GM12864 (cell line): ENCODE data around the gene PRR19.

Source experiments
- DNase-seq: peaks from one replicate; pipeline ENCODE4 v3.0.0-alpha.2; 2011; ENCODE audit warnings: low read depth
- H3K4me3 ChIP-seq: 2 replicates; pipeline ENCODE4 v1.5.1; 2011; ENCODE audit warnings: mild to moderate bottlenecking, low read depth, low read length, control low read depth
- TF ChIP-seq, protein P1 (sequence below): IDR thresholded peaks from 2 replicates; pipeline ENCODE4 v1.5.1; 2011; ENCODE audit warnings: low read depth, mild to moderate bottlenecking, moderate library complexity, low read length, control low read depth, inconsistent platforms; ENCODE audit errors: missing control alignments

PRR19 gene

GRCh38 chr19:42303876-42304275, 1.9 kb downstream of the PRR19 start:
- no peak for DNase-seq
- TF ChIP-seq, protein P1, sequence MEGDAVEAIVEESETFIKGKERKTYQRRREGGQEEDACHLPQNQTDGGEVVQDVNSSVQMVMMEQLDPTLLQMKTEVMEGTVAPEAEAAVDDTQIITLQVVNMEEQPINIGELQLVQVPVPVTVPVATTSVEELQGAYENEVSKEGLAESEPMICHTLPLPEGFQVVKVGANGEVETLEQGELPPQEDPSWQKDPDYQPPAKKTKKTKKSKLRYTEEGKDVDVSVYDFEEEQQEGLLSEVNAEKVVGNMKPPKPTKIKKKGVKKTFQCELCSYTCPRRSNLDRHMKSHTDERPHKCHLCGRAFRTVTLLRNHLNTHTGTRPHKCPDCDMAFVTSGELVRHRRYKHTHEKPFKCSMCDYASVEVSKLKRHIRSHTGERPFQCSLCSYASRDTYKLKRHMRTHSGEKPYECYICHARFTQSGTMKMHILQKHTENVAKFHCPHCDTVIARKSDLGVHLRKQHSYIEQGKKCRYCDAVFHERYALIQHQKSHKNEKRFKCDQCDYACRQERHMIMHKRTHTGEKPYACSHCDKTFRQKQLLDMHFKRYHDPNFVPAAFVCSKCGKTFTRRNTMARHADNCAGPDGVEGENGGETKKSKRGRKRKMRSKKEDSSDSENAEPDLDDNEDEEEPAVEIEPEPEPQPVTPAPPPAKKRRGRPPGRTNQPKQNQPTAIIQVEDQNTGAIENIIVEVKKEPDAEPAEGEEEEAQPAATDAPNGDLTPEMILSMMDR = no peak
- H3K4me3 ChIP-seq = no peak overlapping the region

- H3K4me3 ChIP-seq = no peak overlapping the region
- TF ChIP-seq, protein P1 = no peak
- no peak for DNase-seq
Observed at GRCh38 chr19:42306646-42307045, 4.7 kb downstream of the PRR19 start.

DNA sequence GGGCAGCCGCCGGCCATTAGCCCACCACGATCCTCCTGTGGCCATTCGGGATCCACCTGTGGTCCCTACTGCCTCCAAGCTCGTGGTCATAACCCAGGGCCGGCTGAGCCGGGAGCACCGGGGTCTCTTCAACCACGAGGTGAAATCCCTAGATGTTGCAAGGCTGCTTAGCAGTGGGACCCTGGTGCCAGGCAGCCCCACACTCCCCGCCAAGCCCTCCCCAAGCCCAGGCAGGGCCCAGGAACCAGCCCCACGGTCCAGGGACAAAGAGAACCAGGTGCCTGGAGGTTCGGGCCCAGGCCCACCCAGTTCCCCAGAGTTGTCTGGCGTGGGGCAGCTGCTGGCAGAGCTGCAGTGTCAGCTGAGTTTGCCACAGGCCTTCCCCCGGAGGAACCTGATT, 7.8 kb downstream of the PRR19 start:
- no peak for DNase-seq
- TF ChIP-seq, protein P1 = no peak
- H3K4me3 ChIP-seq = no peak overlapping the region

DNA sequence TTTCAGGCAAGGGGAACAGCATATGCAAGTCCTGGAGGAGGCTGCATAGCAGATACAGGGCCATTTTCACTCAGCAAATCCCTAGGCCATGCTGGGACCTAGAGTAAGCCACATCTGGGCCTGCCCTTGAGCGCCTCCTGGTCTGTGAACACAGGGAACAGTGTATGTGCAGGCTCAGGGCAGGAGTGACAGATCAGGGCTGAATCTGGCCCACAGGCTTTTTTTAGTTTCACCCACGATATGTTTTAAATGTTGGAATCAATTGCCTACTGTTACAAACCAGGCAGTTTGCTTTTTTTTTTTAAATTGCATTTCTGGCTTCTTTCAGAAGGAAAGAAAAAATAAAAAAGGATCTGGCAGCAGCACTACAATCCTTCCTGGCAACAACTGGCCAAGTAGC, 9.7 kb downstream of the PRR19 start:
- no peak overlapping the region for H3K4me3 ChIP-seq
- TF ChIP-seq, protein P1 = no peak
- DNase-seq = no peak

- H3K4me3 ChIP-seq = no peak overlapping the region
- no peak for DNase-seq
- TF ChIP-seq, protein P1 = no peak
Observed at GRCh38 chr19:42312370-42312769, 10.4 kb downstream of the PRR19 start.

DNA sequence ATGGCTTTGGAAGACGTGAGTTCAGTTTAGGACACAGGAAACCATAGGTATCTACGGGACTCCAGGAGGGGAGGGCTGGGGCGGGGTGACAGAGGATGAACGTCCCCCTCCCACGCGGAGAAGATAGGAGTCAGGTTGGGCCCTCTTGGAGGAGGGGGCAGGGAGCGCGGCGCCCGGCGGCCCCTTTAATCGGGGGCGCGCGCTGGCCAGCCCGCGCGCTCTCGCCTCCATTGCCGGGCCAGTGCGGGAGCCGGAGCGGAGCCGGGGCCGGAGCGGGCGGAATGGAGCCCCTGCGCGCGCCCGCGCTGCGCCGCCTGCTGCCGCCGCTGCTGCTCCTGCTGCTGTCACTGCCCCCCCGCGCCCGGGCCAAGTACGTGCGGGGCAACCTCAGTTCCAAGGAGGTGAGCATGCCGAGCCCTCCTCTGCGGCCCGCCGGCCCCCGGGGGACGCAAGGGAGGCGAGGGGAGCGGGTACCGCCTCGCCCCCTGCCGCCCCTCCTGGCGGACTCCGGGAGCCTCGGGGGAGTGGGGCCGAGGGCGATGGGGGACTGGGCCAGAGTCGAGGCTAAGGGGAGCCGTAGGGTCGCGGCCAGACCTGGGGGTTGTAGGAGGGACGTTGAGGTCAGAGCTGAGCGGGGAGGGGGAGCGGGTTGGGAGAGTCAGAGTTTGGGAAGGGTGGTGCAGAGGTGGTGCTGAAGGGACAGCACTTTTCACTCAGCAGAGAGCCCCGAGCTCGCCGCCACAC, 11.3 kb downstream of the PRR19 start, which contains the start of gene TMEM145:
TSS of gene TMEM145 (plus strand) at position 214 of the 744 bp plus-strand sequence. CDS start at position 282, 68 bp downstream.
- TF ChIP-seq, protein P1 = peak; percentile 2
- no peak for DNase-seq
- peak within 1 kb of the TSS; percentile 16; the same call in 1 of the 2 replicates for H3K4me3 ChIP-seq
